EH (cell line): ENCODE measurements around the gene RSPH10B.
"Not testable (repeated sequence)": the region's sequence is repeated elsewhere in the genome, so short reads cannot be mapped to it uniquely, and the experiment has no call there.

Experiments used
- DNase-seq: peaks from one replicate; pipeline ENCODE4 v3.0.0-alpha.2; 2015; ENCODE audit warnings: low read depth

Gene RSPH10B

GRCh38 chr7:5970347-5970911 lies at the start of gene RSPH10B:
Gene RSPH10B (minus strand): TSS chr7:5970689. CDS start chr7:5967116, 3,573 bp downstream.
- not testable (repeated sequence) for DNase-seq

- no peak for DNase-seq
Measured at GRCh38 chr7:6016653-6016966, 46.1 kb upstream of the RSPH10B start.

GRCh38 chr7:6015917-6016652 lies 45.6 kb upstream of the RSPH10B start:
- peak; percentile 85 for DNase-seq

GRCh38 chr7:6012355-6013104 lies 42.0 kb upstream of the RSPH10B start:
- DNase-seq, result no peak

- no peak for DNase-seq
Measured at GRCh38 chr7:6011541-6011940, 41.1 kb upstream of the RSPH10B start.

- DNase-seq, result not testable (repeated sequence)
Measured at GRCh38 chr7:6010370-6010769, 39.9 kb upstream of the RSPH10B start.

- peak; percentile 99 for DNase-seq
Measured at GRCh38 chr7:6008668-6009611, 38.5 kb upstream of the RSPH10B start, which contains the start of the genes AIMP2 and PMS2. Gene AIMP2 (plus strand): TSS chr7:6009272. CDS start chr7:6009364, 92 bp downstream. Gene PMS2 (minus strand): TSS chr7:6009049. CDS start chr7:6009019, 30 bp downstream.

- DNase-seq, result not testable (repeated sequence)
Measured at GRCh38 chr7:6007835-6008590, 37.5 kb upstream of the RSPH10B start.

- DNase-seq, result no peak
Measured at GRCh38 chr7:6007386-6007785, 36.9 kb upstream of the RSPH10B start.

- peak; percentile 74 for DNase-seq
Measured at GRCh38 chr7:5997210-5997808, 26.8 kb upstream of the RSPH10B start.

GRCh38 chr7:5987061-5987460 lies 16.6 kb upstream of the RSPH10B start:
- DNase-seq, result not testable (repeated sequence)

- DNase-seq, result not testable (repeated sequence)
Measured at GRCh38 chr7:5979680-5980314, 9.3 kb upstream of the RSPH10B start.

GRCh38 chr7:5973580-5973979 lies 3.1 kb upstream of the RSPH10B start:
- DNase-seq, result not testable (repeated sequence)

GRCh38 chr7:5963810-5964209 lies 6.7 kb downstream of the RSPH10B start:
- not testable (repeated sequence) for DNase-seq

GRCh38 chr7:5963205-5963604 lies 7.3 kb downstream of the RSPH10B start:
- DNase-seq, result not testable (repeated sequence)

GRCh38 chr7:5934945-5935450 lies 35.5 kb downstream of the RSPH10B start:
- DNase-seq, result not testable (repeated sequence)

- peak; percentile 9 for DNase-seq
Measured at GRCh38 chr7:5931905-5932644, 38.4 kb downstream of the RSPH10B start.

- DNase-seq, result not testable (repeated sequence)
Measured at GRCh38 chr7:5931250-5931649, 39.2 kb downstream of the RSPH10B start.

- not testable (repeated sequence) for DNase-seq
Measured at GRCh38 chr7:5930290-5930689, 40.2 kb downstream of the RSPH10B start.
